GM18508 (cell line): ENCODE data around the gene NAGLU.

Experiments
- ATAC-seq: cut with Tn5 transposase; IDR thresholded peaks from one replicate; pipeline ENCODE4 v1.9.1; 2021; ENCODE audit warnings: moderate number of reproducible peaks; ENCODE audit not compliant: insufficient read depth, unreplicated experiment

The NAGLU gene

DNA sequence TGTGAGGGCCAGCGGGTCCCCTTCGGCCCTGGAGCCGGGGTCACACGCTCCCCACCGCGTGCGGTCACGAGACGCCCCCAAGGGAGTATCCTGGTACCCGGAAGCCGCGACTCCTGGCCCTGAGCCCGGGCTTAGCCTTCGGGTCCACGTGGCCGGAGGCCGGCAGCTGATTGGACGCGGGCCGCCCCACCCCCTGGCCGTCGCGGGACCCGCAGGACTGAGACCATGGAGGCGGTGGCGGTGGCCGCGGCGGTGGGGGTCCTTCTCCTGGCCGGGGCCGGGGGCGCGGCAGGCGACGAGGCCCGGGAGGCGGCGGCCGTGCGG is at the start of gene NAGLU:
TSS of gene NAGLU (plus strand) at position 194 of the 324 bp plus-strand sequence. CDS start at position 226, 32 bp downstream.
- ATAC-seq = no peak

DNA sequence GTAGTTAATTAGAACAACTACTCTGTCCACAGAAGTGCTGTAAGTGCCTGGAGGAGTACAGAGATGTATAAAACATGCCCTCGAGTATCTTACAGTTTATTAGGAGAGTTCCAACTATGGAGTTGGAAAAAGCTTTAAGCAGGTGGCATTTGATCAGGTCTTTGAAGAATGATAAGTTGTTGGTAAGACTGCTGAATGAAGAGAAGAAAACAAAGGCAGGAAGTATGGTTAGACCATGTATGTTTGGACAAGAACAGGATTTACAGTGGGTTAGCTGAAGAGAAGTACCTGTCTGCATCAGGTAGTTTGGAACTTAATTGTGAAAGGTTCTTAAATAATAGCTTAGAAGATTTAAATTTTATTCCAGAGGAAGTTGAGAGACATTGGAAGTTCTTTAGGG is 48.0 kb upstream of the NAGLU start:
- ATAC-seq = no peak

DNA sequence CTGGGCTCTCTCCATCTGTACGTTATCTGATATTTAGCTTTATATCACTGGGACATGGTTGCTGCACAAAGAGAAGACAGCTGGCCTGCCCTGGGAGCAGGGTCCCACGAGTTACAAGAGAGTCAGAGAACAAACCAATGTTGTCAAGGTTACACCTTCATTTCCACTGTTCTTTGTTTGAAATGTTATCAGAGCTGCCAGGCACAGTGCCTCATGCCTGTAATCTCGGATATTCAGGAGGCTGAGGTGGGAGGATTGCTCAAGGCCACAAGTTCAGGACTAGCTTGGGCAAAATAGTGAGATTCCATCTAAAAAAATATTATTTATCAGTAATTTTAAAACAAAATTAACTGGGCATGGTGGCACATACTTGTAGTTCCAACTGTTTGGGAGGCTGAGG is 42.7 kb upstream of the NAGLU start:
- ATAC-seq = no peak

- ATAC-seq = no peak
Measured at GRCh38 chr17:42494673-42495072, 41.4 kb upstream of the NAGLU start.

DNA sequence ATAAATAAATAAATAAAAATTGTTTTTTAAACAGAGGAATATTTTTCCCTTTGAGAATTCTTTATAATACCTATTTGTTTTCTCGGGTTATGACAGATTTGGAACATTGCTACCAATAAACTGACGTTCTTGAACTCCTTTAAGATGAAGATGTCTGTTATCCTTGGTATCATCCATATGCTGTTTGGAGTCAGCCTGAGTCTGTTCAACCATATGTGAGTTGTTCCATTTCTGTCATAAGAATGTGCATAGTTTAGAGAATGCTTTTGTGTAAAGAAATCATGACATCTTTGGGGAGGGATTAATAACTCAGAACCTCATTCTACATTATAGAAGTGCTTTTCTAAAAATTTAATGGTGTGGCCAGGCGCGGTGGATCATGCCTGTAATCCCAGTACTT is 37.2 kb upstream of the NAGLU start:
- ATAC-seq = no peak

- ATAC-seq = no peak
Measured at GRCh38 chr17:42502091-42502490, 34.0 kb upstream of the NAGLU start.

GRCh38 chr17:42502926-42503325 is 33.1 kb upstream of the NAGLU start:
- ATAC-seq = no peak

DNA sequence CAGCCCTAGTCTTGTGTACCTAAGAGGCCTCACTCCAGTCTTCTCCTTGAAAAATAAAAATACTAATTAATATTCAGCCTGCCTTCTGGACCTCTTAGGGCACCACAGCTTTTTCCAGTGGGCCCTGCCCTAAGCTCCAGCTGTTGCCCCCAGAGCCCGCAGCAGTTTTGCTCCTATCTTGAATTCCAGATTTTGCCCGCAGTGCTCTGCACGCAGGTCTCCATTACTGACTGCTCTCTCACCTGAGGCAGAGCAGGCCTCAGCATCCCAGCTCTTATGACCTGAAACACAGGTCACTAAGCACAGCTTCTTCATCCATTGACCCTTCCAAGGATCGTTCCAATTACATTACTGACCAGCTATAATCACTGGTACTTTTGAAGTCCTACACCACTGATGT is 28.4 kb upstream of the NAGLU start:
- no peak for ATAC-seq

DNA sequence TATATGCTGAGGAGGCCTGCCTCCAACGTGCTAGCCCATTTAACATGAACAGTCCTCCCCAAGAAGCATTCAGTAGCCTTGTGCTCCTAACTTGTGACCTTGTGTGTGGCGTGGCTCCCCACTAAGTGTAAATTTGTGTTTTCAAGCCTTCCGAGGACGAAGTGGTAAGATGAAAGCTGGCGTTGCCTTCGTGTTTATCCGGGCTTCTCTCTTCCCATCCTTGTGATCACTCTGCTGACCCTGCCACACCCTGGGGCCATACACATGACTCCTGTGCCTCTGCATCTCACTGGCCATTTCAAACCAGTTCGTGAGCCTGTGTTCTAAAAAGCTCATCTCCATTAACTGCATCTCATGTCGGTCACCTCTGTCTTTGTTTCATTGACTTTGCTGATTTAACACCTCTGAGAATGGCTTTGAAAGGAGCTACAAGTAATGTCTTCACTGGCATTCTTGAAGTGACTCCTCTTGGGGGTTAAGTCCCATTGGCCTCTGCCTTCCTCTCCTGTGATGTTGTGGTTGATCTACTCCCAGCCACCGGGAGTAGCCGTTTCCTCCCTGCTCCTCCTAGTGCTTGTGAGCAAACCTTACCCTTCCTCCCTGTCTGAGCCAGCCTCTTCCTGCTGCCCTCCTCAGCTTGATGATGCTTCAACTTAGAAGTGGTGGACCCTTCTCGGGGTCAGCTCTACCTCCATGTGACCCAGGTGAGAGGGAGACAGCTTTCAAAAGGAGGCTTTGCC is 27.4 kb upstream of the NAGLU start:
- ATAC-seq = no peak

- ATAC-seq = no peak
Measured at GRCh38 chr17:42509409-42509808, 26.6 kb upstream of the NAGLU start.

DNA sequence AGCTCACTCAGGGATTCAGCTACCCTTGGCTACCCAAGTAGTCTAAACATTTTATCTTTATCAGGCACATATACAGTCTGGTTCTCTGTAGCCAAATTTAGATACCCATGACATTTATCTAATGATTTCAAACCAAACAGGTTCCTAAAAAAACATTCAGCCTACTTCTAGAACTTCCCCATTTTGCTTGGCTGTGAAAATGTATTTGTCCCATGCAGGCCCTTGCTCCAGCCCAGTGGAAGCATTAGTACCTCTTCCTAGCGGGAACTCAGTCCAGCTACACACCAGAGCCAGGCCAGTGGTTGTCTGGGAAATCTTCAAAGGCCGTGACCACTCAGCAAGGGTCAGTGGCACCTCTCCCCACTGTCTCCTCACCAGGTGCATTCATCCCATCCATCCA is 26.2 kb upstream of the NAGLU start:
- ATAC-seq = no peak

- ATAC-seq = no peak
Measured at GRCh38 chr17:42512246-42512645, 23.8 kb upstream of the NAGLU start.

DNA sequence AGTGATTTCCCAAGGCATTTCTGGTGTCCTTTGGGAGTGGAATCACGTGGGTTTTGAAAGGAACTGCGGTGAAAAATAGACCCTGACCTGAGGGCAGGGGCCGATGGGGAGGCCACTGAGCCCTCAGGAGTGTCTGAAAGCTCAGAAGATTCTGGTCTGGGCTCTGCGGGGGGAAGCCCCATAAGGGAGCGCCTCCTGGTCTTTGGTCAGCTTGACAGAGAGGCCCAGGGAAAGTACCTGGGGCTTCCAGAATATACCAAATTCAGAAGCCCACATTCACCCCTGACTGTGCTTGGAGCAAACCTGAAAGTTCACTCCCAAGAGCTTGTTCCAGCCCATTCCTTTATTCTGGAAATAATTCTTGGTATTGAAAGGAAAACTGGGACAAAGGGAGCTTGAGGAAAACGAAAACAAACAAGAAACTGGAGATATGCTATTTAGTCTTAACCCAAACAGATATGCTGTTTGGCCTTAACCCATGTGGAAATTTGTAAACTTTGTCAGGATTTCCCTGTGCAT is 23.2 kb upstream of the NAGLU start:
- ATAC-seq = no peak

DNA sequence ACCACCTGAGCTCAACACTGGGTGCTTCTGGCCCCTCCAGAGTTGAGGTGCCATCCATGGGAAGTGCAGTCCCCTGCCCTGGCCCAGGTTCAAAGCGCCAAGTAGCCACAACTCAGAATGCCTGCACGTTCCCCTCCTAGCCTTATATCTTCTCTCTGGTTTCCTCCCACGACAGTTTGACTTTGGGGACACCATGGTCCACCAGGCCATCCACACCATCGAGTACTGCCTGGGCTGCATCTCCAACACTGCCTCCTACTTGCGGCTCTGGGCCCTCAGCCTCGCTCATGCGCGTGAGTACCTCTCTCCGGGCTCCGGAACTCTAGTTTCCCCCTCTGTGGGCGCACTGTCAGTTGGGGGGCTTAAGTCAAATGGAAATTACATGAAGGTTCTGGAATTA is 22.4 kb upstream of the NAGLU start:
- ATAC-seq = no peak

- ATAC-seq = no peak
Measured at GRCh38 chr17:42514279-42514678, 21.8 kb upstream of the NAGLU start.

GRCh38 chr17:42514867-42515266 is 21.2 kb upstream of the NAGLU start:
- no peak for ATAC-seq

GRCh38 chr17:42517516-42517915 is 18.5 kb upstream of the NAGLU start:
- no peak for ATAC-seq

DNA sequence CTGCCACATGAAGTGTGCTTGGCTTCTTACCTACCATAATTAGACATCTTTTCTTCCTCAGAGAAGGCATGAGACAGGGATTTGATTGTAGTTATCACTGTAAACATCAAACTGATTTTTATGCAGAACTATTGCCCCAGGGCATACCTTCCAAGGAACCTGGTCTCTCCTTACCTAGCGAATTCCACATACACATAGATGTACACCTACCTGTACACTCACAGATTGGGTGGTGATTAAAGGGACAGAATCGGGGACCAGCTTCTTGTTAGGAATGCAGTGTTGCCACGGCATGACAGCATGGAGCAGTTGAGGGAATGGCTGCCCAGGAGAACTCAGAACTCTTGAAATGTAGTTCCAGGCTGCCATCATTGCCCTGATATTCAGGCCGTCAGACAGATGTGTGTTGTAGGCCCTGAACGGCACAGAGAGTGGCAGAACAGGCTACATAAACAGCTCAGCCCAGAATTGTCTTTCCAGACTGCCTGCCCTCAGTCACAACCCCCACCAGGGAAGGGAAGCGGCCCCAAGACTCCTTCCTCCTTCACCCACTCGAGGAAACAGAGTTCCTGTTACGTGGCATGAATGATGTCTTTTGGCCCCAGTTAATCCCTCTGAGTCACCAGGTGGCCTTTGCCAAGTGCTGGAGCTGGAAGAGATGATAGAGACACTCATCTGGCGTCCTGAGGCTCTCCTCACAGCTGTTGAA is 17.8 kb upstream of the NAGLU start:
- ATAC-seq = no peak

DNA sequence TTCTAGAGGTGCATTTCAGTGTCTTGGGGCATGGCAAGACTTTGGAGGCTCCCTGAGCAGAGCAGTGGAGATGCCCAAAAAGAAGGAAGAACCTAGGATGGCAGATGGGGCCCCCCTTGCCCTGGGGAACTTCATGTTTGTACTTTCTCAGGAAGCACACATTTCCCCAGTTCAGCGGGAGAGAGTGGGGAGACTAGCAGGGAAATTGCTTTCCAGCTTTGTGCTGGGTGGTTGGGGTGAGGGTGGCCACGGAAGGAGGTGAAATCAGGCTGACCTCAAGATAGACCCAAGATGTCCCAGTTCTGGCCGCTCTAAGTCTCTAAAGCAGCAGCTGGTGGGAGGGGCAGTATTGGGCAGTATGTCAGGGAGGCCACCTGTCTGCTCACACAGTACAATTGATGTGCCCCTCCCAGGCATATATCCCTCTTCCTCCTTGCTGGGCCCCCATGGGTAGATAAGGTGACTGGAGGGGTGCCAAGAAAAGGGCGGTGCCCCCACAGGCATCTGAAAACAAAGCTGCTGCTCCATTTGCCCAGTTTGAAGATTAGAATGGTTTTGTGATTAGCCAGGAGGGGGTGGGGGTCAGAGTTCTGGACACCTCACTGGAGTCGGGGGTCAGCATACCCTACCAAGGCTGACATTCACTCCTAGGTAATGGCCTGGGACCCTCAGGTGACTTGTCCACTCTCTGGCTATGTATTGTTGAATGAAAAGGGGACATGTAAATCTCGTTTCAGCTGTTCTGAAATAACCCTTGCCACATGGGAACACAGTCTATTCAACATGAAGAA is 17.1 kb upstream of the NAGLU start:
- no peak for ATAC-seq

DNA sequence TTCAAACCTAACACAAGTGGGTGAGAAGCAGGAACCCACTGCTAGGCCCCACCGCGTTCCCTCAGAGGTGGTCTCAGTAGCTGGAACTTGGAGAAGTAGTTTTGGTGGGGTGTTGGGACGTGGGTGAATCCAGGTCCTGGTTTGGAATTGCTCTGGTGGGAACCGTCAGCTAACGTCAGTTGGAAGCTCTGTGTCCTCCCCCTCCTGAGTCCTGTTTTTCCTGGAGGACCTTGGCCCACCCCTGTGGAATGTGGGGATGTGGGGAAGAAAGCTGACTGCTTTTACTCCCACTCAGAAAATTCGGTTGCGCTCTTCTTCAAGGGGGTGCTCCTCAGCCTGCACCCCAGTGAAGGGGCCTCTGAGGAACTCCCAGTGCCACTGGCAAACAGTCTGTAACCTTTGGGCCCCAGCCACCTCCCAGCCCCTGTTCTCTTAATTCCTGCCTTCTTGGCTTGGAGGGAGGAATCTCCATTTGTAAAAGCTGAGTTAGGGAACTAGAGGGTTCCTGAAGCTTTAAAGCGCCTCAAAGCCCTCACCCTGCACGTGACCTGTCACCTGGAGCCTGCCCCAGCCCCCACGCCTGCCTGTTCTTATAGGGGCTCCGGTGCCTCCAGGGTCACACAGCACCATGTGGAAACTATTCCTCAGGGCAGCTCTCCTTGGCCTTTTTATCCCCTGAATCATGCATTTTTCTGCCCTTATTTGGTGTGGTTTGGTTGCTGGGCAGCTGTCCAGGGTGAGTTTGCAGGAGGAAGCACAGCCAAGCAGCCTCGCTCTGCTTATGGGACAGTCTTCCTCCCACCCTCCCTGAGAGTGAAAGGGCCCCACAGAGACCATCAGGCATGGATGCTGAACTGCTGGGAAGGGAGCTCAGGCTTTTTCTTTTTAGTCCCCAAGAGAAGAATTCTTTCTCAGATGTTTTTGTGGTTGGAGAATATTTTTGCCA is 16.2 kb upstream of the NAGLU start:
- ATAC-seq = no peak
